GM19025 (cell line): ENCODE results near the gene ULBP2.
"Not testable (repeated sequence)": the region's sequence is repeated elsewhere in the genome, so short reads cannot be mapped to it uniquely, and the experiment has no call there.

Experiments
- ATAC-seq: cut with Tn5 transposase; IDR thresholded peaks from one replicate; pipeline ENCODE4 v1.9.1; 2021; ENCODE audit warnings: mild to moderate bottlenecking, low read depth, moderate library complexity; ENCODE audit not compliant: unreplicated experiment

Gene ULBP2

GRCh38 chr6:149947533-149947932 is 5.7 kb downstream of the ULBP2 start:
- not testable (repeated sequence) for ATAC-seq

GRCh38 chr6:149948011-149948410 is 6.2 kb downstream of the ULBP2 start:
- no peak for ATAC-seq

- no peak for ATAC-seq
Observed at GRCh38 chr6:149948616-149949015, 6.8 kb downstream of the ULBP2 start.

GRCh38 chr6:149950423-149950822 is 8.6 kb downstream of the ULBP2 start:
- no peak for ATAC-seq

GRCh38 chr6:149951096-149951495 is 9.3 kb downstream of the ULBP2 start:
- ATAC-seq = no peak

GRCh38 chr6:149951626-149952025 is 9.8 kb downstream of the ULBP2 start:
- no peak for ATAC-seq

- ATAC-seq = not testable (repeated sequence)
Observed at GRCh38 chr6:149953390-149953789, 11.6 kb downstream of the ULBP2 start.

- not testable (repeated sequence) for ATAC-seq
Observed at GRCh38 chr6:149953934-149954327, 12.1 kb downstream of the ULBP2 start.

GRCh38 chr6:149954328-149954983 is 12.6 kb downstream of the ULBP2 start:
- not testable (repeated sequence) for ATAC-seq

- ATAC-seq = not testable (repeated sequence)
Observed at GRCh38 chr6:149954984-149955653, 13.3 kb downstream of the ULBP2 start.

GRCh38 chr6:149955654-149956317 is 14.0 kb downstream of the ULBP2 start:
- not testable (repeated sequence) for ATAC-seq

- not testable (repeated sequence) for ATAC-seq
Observed at GRCh38 chr6:149958124-149958523, 16.3 kb downstream of the ULBP2 start.

GRCh38 chr6:149959806-149960205 is 18.0 kb downstream of the ULBP2 start:
- ATAC-seq = not testable (repeated sequence)

GRCh38 chr6:149960488-149960887 is 18.7 kb downstream of the ULBP2 start:
- ATAC-seq = no peak

GRCh38 chr6:149961728-149962425 is 20.1 kb downstream of the ULBP2 start:
- ATAC-seq = no peak

- ATAC-seq = no peak
Observed at GRCh38 chr6:149962461-149963211, 20.8 kb downstream of the ULBP2 start.

GRCh38 chr6:149963212-149963461 is 21.3 kb downstream of the ULBP2 start:
- ATAC-seq = no peak

GRCh38 chr6:149963462-149964307 is 21.9 kb downstream of the ULBP2 start, which contains the start of gene ULBP1:
ULBP1 (plus strand) TSS chr6:149963943; CDS start chr6:149964050, 107 bp downstream.
- no peak for ATAC-seq
